Ramos (cell line): ENCODE measurements around the gene COX15.
"Not testable (repeated sequence)": the region's sequence is repeated elsewhere in the genome, so short reads cannot be mapped to it uniquely, and the experiment has no call there.

Source experiments
- in situ Hi-C: fragments of 300-500 bp; cut with MboI; formaldehyde crosslinking; loops from one replicate; pipeline ENCODE4 v1.14.3; 2022; ENCODE audit warnings: low sequenced_read_pairs; ENCODE audit not compliant: unreplicated experiment

Gene COX15

DNA sequence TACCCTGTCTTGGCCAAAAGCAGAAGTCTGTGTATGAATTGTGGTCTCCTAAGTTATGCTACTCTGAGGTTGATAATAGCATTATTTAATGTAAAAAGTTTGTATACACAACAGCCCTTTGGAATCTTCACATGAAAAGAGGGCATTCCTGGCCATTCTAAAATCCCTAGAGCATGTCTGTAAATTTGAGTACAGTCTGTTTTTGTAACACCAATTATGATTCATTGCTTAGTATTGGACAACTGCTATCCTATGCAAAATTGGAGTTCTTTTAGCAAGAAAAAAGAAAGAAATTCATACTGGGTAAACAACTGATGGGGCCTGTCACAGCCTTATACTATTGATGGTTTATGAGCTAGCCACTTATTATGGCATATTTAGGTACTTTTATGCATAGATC is 10.3 kb upstream of the COX15 start:
- in situ Hi-C loops: no loop called here

DNA sequence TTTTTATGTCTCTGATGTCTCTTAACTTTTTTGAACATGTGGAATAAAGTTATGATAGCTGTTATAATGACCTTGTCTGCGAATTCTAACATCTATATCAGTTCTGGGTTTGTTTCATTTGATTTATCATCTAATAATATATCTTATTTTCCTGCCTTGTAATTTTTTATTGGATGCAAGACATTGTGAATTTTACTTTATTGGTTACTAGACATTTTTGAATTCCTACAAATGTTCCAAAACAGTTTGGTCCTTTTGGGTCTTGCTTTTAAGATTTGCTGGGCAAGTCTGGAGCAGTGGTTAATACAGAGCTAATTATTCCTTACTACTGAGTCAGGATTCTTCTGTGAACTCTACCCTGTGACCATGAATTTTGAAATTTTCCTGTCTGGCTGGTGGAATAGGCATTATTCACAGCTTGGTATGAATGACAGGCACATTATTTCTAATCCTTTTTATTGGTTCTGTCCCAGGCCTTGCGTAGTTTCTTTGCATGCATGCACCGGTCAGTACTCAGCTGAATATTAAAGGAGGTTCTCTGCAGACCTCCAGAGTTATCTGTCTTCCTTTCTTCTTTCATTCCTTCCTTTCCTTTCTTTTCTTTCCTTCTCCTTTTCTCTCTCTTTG is 9.1 kb upstream of the COX15 start:
- in situ Hi-C loops: no loop called here

DNA sequence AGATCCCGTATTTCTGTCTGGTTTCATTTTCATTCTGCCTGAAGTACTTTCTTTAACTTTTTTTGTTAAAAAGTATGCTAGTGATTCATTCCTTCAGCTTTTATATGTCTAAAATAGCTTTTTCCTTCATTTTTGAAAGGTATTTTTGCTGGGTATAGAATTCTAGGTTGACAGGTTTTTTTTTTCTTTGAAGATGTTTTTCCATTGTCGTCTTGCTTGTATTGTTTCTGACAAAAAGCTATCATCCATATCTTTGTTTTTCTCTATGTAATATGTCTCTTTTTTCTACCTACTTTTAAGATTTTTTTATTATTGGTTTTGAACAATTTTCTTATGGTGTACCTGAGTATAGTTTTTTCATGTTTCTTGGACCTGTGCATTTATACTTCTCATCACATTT is 8.3 kb upstream of the COX15 start:
- in situ Hi-C loops: no loop called here

DNA sequence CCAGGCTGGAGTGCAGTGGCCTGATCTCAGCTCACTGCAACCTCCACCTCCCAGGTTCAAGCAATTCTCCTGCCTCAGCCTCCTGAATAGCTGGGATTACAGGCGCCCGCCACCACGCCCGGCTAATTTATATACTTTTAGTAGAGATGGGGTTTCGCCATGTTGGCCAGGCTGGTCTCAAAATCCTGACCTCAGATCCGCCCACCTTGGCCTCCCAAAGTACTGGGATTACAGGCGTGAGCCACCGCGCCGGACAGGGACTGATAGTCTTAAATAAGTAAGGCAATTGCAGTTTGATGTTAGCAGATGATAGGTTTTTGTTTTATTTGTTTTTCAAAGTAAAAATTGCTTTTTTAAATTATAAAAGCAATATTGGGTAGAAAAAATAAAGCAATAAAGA is 2.2 kb upstream of the COX15 start:
- in situ Hi-C loops: not testable (repeated sequence)

DNA sequence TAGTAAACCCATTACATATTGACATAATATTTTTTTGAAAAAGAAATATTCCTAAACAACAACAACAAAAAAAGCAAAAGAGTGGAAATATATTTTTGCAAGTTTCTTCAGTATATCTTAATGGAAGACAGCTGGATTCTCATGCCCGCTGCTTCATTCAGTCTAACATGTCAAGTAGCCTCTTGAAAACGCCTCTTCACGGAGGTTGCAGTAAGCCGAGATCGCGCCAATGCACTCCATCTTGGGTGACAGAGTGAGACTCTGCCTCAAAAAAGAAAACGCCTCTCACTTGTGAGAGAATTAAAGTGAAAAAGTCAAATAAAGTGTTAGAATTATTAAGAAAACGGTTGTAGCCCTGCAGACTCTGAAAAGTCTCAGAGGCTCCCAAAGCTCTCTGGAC is 1.4 kb upstream of the COX15 start:
- in situ Hi-C loops: no loop called here

DNA sequence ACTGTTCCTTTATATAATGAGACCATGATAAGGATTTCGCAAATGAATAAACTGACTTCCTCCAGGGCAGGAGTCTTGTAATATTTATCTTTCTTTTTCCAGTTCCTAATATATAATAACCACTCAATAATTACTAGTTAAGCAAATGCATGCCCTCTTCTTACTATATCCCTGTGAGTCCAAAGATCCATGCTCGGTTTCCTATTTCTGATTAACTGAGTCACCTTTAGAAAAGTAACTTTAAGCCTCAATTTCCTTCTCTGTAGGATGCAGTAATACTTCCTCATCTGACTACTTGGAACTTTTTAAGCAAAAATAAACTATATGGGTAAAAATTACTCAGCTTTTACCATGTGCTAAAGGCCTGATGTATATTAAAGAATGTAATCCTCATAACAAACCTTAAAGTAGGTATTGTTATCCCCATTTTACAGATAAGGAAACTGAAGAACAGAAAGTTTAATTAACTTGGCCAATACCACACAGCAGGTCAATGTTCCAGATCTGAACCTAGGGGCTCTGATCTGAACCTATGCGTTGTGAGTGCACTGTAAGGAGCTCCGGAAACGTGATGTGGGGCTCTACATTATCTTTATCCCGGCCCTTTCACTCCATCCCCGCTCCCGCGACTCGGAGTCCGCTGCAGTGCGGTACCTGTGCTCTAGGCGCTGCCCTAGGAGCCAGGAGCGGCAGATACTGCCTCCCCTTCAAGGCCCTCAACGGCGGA is 458 bp downstream of the COX15 start:
- in situ Hi-C loops: no loop called here

DNA sequence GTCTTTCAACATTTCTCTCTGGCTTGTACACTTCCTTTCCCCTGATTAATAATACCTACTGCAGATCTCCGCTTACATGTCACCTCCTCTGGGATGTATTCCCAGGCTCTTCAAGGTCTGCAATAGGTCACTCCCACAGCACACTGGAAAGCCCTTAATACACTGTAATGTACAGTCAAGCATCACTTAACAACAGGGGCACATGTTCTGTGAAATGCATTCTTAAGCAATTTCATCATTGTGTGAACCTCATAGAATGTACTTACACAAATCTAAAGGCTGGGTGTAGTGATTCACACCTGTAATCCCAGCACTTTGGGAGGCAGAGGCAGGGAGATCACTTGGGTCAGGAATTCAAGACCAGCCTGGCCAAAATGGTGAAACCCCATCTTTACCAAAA is 1.9 kb downstream of the COX15 start:
- in situ Hi-C loops: no loop called here

DNA sequence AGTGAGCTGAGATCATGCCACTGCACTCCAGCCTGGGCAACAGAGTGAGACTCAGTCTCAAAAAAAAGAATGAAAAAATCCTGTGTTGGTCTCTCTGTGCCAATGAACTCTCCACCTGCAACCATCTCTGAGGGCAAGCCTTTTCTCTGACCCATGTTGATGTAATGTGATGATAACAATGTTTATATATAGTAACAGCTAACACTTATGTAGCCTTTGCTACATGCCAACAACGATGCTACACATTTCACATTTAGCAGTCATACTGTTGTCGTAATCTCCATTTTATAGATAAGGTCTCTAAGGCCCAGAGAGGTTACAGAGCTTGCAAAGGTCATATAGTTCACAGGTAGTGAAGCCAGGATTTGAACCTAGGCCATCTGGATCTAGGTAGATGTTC is 11.5 kb downstream of the COX15 start:
- in situ Hi-C loops: no loop called here

DNA sequence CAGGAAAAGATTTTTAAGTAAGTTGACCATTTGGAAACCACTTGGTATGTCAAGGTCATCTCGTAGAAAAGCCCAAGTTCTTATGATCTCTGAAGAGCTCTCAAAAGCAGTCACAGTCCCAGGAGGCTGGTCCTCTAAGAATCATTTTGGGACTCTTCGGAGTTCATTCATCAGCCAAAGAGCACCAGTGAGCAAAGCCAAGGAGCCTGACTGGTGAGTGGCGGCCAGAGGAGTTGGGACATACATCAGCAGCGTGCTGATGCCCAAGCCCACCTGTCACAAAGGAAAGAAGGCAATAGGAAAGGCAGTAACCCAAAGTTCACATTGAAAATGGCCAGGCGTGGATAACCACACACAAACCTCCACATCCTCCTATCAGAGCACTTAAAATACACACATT is 17.5 kb downstream of the COX15 start:
- in situ Hi-C loops: no loop called here

DNA sequence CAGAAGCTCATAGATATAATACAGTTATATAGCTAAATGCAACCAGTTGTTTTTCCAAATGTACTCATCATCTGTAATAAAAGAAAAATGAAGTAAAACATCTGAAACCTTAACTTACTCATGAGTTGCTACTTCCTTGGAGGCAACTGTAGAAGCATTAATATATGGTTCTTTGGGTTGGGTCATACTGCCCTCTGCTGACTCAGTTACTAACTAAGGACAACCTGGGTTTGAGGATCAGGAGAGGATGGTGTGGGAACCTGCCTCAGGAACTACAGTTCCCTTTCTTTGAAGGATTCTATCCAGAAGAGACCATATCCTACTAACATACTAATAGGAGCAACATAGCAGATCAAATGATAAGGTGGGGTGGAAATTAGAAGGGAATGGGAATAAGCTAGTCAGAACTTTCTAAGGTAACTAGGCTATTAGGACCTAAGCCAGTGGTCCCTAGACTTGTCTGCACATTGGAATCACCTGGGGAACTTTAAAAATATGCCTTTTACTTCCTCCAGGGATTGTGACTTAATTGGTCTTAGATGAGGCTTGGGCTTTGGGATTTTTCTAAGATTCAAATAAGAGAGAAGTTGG is 20.7 kb downstream of the COX15 start:
- in situ Hi-C loops: no loop called here

DNA sequence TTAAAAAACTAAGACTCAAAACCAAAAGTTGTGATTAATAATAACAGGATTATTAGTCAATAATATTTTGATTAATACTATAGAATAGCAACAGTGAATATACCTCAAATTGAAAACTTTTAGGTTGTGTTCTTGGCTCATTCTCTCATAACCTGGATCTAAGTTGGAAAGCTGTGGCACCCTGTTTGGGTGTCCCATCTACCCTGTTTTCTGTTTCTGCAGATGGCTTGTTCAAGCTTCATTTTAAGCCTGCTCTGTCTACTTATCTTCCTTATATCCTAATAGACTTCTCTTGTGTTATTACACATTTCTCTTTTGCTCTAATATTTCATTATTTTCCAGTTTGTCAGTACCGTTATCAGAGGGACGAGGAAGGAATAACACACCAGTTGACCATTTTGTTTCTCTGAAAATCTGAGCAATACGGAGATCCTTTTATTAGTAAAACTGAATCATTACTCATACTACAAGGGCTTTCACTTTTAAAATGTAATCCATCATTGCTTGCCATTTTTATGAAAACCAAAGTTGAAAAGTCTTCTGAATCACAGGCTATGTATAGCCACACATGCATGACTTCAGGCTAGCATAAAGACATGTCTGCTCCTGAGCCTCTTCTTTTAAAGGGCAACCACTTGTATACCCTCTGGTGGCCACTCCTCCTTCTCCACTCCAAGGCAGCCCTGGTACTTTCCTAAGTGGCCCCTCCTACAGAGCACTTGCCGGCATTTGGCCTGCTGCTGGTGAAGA is 22.3 kb downstream of the COX15 start:
- in situ Hi-C loops: no loop called here

DNA sequence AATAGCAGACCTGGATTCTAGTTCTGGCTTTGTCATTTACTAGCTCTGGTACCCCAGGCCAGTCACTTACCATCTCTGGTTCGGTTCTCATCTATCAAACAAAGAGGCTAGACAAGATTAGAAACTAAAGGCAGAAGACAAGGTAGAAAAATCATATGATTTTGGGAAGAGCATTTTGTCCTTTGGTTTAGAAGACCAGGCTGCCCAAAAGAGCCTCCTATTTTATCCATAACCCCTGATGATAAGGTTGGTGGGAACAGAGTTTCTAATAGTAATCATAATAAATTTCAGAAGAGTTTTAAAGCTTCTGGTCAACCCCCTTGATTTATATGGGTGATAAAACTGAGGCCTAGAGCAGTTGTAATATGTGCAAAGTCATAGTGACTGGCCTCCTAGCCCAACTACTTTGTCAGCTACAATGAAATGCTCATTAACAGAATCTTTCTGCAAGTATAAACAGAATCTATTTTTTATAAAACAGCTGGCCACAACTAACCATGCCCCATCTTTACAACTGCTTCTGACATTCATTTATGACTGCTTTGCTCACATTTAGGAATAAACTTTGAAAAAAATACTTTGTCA is 23.4 kb downstream of the COX15 start:
- in situ Hi-C loops: no loop called here

DNA sequence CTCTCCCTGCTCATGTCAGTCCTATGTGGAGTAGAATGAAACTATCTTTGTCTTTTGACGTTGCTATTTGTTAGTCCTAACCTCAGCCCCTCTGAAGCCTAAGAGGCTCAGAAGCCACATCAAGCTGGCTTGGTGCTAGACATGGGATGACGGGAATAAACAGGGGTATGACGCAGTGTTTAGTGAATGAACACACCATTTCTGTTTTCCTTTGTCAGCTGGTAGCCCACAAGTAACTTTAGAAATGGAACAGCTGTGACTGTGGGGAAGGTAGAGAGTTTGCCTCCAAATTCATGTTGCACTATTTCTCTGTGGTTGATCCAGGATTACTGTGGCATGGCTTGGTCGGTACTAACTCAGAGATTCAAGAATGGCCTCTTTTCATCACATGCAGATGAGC is 31.3 kb downstream of the COX15 start:
- in situ Hi-C loops: no loop called here

DNA sequence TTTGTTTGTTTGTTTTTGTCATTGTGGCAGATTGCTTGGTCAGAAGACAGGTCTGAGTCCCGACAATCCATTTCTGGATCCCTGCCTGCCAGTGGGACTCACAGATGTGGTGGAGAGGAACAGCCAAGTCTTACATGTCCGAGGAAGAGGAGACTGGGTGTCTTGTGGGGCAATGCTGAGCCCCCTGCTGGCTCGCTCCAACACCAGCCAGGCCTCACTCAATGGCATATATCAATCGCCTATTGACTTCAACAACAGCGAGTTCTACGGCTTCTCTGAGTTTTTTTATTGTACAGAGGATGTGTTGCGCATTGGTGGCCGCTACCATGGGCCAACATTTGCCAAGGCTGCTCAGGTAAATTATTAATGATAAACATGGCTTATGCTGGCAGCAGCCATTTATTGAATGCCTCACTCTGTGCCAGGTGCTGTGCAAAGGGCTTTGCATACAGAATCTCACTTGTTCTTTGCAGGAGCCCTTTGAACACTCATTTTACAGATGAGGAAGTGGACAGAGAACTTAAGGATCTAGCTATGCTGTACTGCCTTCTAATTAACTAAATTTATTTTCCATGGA is 33.3 kb downstream of the COX15 start:
- in situ Hi-C loops: no loop called here

DNA sequence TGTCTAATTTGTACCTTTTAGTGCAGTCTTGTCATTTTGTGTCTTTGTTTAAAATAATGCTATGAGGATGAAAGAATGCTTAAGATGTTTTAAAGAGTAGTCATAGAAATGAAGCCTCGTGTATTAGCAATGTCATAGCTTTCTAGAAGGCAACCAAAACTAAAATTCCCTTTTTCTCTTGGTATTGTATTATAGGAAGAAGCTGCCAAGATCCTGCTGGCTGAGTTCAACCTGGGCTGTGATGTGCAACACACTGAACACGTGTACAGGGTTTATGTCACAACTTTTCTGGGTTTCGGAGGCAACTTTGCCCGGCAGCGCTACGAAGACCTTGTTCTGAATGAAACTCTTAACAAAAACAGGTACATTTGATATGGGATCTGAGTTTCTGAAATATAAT is 36.2 kb downstream of the COX15 start:
- in situ Hi-C loops: no loop called here

DNA sequence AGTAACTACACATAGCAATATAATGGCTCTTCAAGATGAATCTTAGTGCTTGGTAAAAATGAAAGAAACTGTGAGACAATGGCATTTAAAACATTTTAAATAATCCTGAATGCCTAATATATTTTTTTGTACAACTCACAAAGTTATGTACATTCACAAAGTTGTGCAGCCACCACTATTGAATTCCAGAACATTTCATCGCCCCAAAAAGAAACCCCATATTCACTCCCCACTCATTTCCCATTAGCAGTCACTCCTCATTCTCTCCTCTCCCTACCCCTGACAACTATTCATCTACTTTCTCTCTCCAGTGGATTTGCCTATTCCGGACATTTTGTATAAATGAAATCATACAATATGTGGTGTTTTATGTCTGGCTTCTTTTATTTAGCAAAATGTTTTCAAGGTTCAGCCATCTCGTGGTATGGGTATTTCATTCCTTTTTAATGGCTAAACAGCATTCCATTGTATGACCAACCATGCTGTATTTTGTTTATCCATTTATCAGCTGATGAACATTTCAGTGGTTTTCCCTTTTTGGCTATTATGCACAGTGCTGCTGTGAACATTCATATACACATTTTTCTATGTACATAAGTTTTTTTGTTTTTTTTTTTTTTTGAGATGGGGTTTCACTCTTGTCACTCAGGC is 37.9 kb downstream of the COX15 start:
- in situ Hi-C loops: no loop called here

DNA sequence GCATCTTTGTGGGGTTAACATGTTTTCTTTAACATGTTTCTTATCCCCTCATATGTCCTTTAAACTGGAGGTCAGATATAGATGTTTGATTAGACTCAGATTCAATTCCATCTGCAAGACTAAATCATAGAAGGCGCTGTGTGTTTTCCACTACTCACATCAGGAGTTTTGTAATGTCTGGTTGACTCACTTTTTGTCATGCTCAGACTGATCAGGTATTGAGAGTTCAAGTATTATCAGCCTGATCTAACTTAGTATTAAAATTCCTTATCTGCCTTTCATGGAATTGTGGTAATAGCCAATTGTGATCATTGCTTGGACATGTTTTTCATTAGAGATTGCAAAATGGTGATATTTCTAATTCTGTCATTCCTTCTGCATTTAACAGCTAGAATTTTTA is 42.5 kb downstream of the COX15 start:
- in situ Hi-C loops: no loop called here

DNA sequence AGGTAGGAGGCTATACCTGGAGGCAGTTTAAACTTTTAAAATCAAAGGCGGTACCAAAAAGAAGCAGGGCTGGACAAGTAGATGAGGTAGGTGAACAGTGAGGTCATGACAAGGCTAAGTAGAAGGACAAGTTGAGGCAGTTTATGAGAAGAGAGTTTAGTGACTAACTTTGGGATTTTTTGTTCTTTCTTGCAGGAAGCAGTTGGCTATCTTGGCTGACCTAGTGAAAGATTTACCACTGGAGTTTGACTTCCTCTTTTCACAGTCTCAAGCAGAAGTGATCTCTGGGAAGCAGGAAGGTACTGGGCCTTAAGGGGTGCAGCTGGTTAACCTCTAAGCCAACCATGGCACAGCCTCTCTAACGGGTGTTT is 46.3 kb downstream of the COX15 start:
- in situ Hi-C loops: no loop called here

DNA sequence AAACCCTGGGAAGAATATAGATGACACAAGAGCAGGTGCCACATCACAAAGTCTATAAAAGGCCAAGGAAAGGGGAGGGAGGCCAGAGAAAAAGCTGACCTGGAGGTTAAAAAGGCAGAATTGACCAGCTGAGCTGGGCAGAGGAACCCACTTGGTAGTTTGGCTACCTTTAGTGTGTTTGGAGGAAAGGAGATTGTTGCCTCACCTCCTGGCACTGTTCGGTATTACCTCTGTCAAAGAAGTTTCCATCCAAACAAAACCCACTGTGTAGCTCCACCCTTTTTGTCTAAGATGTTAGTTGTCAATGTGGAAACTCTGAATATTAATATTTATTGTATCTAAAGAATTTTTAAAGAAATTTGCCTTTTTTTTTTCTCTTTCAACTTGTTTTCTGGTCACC is 49.2 kb downstream of the COX15 start:
- in situ Hi-C loops: no loop called here
